Cardiac muscle cell (in vitro differentiated cells and primary cell): Measurements from ENCODE around the gene SPHK1. TPM values are rescaled to one million over a fixed set of nuclear protein-coding genes. Genes with fewer than 3 reads are reported as not detected.

ENCODE experiments used
- DNase-seq, 2 donors: peaks; one replicate each; pipeline versions ENCODE4 v3.0.0 to v3.0.0-alpha.2; 2010 to 2017; ENCODE audit warnings: low read depth in 1 of 2, low spot score in 1 of 2
- H3K27ac ChIP-seq: fragments of 200-600 bp; sonication (generic); 2 replicates; pipeline ENCODE4 v1.5.1; 2016
- H3K27me3 ChIP-seq: fragments of 200-600 bp; sonication (generic); 2 replicates; pipeline ENCODE4 v1.6.0; 2016; ENCODE audit warnings: control low read depth
- H3K36me3 ChIP-seq: fragments of 200-600 bp; sonication (generic); 2 replicates; pipeline ENCODE4 v1.5.1; 2016; ENCODE audit warnings: control low read depth
- H3K4me1 ChIP-seq: fragments of 200-600 bp; sonication (generic); 2 replicates; pipeline ENCODE4 v1.8.1; 2017; ENCODE audit warnings: low read depth, mild to moderate bottlenecking, mixed run types
- H3K4me3 ChIP-seq: fragments of 200-600 bp; sonication (generic); 2 replicates; pipeline ENCODE4 v1.5.1; 2016; ENCODE audit warnings: mild to moderate bottlenecking
- H3K9me3 ChIP-seq: fragments of 200-600 bp; sonication (generic); 2 replicates; pipeline ENCODE4 v1.5.1; 2017; ENCODE audit warnings: low read depth, mild to moderate bottlenecking, control low read depth
- CTCF ChIP-seq: IDR thresholded peaks from 2 replicates; pipeline ENCODE4 v1.5.1; 2012; ENCODE audit warnings: low read depth, mild to moderate bottlenecking, low read length
- polyA plus RNA-seq: library from polyadenylated mRNA; unstranded; fragments of >200 nt; fragmentation: Nextera tagmentation; extraction: Ambion mirVana; gene quantifications from 2 replicates; pipeline ENCODE4 v1.2.1, GENCODE V29; 2016
- total RNA-seq: library from RNA; depleted of rRNA; stranded (reverse); fragments of >200 nt; gene quantifications from 2 replicates; pipeline ENCODE4 v1.2.3, GENCODE V29; 2016

The SPHK1 gene
- total and polyA plus RNA-seq, 2 experiments from 2014 or later, result 14.3 to 24.3 TPM

DNA sequence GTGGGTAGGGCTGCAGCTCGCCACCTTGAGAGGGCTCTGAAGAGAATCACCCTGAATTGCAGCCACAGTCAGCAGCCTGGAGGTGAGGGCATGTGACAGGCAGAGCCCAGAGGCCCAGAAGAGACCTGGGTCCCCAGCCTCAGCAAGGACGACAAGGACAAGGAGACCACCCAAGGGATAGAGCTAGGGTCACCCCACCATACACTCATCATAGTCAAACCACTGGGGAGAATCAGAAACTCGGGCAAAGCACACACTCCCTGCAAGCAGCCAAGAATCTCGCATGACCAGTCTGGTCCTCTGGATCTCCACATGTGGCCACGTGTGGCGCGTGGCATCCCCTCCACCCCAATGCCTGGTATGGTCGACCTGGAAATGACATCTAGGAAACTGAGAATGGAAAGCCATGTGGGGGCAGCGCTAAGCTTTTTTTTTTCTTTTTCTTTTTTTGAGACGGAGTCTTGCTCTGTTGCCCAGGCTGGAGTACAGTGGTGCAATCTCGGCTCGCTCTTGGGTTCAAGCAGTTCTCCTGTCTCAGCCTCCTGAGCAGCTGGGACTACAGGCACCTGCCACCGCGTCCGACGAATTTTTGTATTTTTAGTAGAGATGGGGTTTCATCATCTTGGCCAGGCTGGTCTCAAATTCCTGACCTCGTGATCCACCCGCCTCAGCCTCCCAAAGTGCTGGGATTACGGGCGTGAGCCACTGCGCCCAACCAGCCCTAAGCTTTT is 4.6 kb upstream of the SPHK1 start:
- H3K27me3 ChIP-seq, result peaks cover 4% of the 10 kb centered on the region
- no peaks in the 10 kb centered on the region for H3K9me3 ChIP-seq
- H3K4me1 ChIP-seq, result peaks cover 5% of the 10 kb centered on the region
- H3K27ac ChIP-seq, result no peak overlapping the region
- no peak for TF ChIP-seq CTCF
- H3K36me3 ChIP-seq, result no peaks in the 10 kb centered on the region
- no peak overlapping the region for H3K4me3 ChIP-seq
- no peak for DNase-seq

- peaks cover 3% of the 10 kb centered on the region for H3K4me1 ChIP-seq
- H3K27me3 ChIP-seq, result peaks cover 13% of the 10 kb centered on the region
- no peak overlapping the region for H3K4me3 ChIP-seq
- no peak overlapping the region for H3K27ac ChIP-seq
- no peaks in the 10 kb centered on the region for H3K36me3 ChIP-seq
- peak in 1 of 2 donors; percentile 66 for DNase-seq
- no peaks in the 10 kb centered on the region for H3K9me3 ChIP-seq
- TF ChIP-seq CTCF, result no peak
These were observed 2.6 kb upstream of the SPHK1 start for GRCh38 chr17:76381633-76382350.

GRCh38 chr17:76382351-76382802 is 2.0 kb upstream of the SPHK1 start:
- no peak for TF ChIP-seq CTCF
- peaks cover 3% of the 10 kb centered on the region for H3K4me1 ChIP-seq
- peak overlapping the region; percentile 39 for H3K4me3 ChIP-seq
- no peaks in the 10 kb centered on the region for H3K36me3 ChIP-seq
- H3K27me3 ChIP-seq, result peaks cover 13% of the 10 kb centered on the region
- peak; percentile 75 to 77 for DNase-seq
- H3K9me3 ChIP-seq, result no peaks in the 10 kb centered on the region
- H3K27ac ChIP-seq, result no peak overlapping the region

- Histone ChIP-seq H3K27ac (peak overlapping the region; percentile 54), H3K4me1 (peaks cover 3% of the 10 kb centered on the region), H3K4me3 (peak overlapping the region; percentile 39), H3K36me3 (no peaks in the 10 kb centered on the region), H3K27me3 (peaks cover 13% of the 10 kb centered on the region), H3K9me3 (no peaks in the 10 kb centered on the region)
- TF ChIP-seq CTCF, result no peak
- DNase-seq, result peak; percentile 63 to 75
These were observed 1.4 kb upstream of the SPHK1 start for GRCh38 chr17:76382803-76383545.

DNA sequence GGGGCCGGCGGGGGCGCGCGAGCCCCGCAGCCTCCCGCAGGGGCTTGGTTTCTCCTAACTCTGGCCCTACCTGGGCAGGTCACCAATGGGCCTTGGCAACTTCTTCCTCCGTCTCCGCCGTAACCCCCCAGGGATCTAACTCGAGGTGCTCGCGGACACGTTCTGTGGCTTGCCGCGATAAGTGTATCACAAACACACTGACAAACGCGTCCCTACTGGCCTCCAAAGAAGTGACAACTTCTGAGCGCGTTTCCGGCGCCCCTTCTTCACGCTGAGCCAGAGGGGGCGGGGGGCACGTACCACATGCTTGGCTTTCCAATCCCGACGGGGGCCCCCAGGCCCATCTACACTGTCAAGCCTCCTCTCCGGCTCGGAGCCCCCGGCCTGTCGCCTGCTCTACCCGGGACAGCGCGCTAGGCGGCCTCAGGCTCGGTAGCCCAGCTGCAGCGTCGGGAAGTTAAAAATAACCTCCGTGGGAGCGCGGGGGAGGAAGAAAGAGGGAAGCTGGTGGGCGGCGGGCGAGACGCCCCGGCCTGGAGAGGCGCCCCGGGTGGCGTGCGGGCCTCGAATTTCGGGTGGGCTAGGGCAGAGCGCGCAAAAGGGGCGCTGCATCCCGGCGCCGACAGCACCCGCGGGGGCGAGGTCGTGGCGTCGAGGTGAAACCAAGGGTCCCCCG is 725 bp upstream of the SPHK1 start:
- Histone ChIP-seq H3K4me1 (peaks cover 3% of the 10 kb centered on the region), H3K27ac (peak overlapping the region; percentile 54), H3K27me3 (peaks cover 13% of the 10 kb centered on the region), H3K4me3 (peak overlapping the region; percentile 39), H3K9me3 (no peaks in the 10 kb centered on the region), H3K36me3 (no peaks in the 10 kb centered on the region)
- peak; percentile 65 to 81 for DNase-seq
- TF ChIP-seq CTCF, result peak; percentile 35
